Urinary bladder (tissue), 4 donors: ENCODE measurements around the gene HYAL2. TPM values are rescaled to one million over a fixed set of nuclear protein-coding genes. Genes with fewer than 3 reads are reported as not detected.

Source experiments
- DNase-seq: peaks from one replicate; pipeline ENCODE4 v3.0.0-alpha.2; 2015; ENCODE audit errors: extremely low spot score
- H3K27ac ChIP-seq: one replicate; pipeline ENCODE4 v1.5.1; 2013; ENCODE audit warnings: low read depth, mild to moderate bottlenecking, moderate library complexity
- H3K36me3 ChIP-seq: one replicate; pipeline ENCODE4 v1.6.1; 2013; ENCODE audit warnings: mild to moderate bottlenecking, moderate library complexity; ENCODE audit not compliant: insufficient read depth
- H3K4me1 ChIP-seq: one replicate; pipeline ENCODE4 v1.6.1; 2013; ENCODE audit warnings: mild to moderate bottlenecking, moderate library complexity; ENCODE audit not compliant: insufficient read depth
- H3K4me3 ChIP-seq: one replicate; pipeline ENCODE4 v1.5.1; 2013; ENCODE audit warnings: low read depth, low read length
- WGBS: extraction: QIAGEN DNeasy Blood & Tissue Kit; methylation state at CpG from one replicate; pipeline ENCODE4 v1.1.7; 2013; 5-methylcytosine and 5-hydroxymethylcytosine counted together
- polyA plus RNA-seq: library from polyadenylated mRNA; stranded (reverse); fragments of 200-250 nt; gene quantifications from one replicate; pipeline ENCODE4 v1.2.3, GENCODE V29; 2013
- total RNA-seq: library from RNA; depleted of rRNA; stranded (reverse); fragments of >200 nt; gene quantifications from one replicate; pipeline ENCODE4 v1.2.3, GENCODE V29; 2014
- donor health status: healthy with polysubstance abuse.
- donor health status: healthy.

Gene HYAL2
- total and polyA plus RNA-seq, 2 donors = 44.0 to 121 TPM

DNA sequence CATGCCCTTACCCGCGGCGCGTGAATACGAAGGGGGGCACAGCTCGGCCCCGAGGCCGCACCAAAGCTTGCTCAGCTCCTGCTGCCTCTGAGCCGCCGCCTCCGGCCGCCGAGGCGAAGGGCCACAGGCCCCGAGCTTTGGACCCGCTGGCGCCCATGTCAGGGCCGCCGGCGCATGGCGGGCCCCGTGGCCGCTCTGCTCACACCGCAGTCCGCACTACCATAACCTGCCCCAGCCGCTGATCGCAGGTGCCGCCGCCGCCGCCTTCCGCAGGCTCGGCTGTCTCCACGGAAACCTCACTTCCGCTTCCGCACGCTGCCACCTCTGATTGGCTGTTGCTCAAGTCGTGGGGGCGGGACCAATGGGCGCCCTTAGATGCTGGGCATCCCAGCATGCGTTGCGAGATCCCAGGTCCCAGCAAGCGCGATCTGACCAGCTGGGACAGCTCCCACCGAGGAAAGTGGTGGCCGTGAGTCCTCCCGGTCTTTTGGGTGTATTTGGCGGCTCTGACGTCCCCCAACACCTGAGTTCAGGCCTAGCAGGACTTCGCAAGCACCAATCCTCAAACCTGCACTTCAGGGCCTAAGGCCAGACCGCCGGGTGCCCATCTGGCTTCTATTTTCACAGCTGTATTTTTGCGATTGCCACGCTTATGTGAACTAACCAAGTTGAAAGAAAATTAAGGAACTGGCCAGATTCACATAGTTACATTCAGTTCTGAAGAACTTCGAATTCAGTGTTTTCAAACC lies 5.6 kb upstream of the HYAL2 start, which contains the start of gene TUSC2:
Gene TUSC2, minus strand, starts transcription at position 281 of the 749 bp plus-strand sequence. Its CDS starts 124 bp downstream, at position 157.
- Histone ChIP-seq H3K36me3 (peaks cover 3% of the 10 kb centered on the region), H3K4me1 (peaks cover 3% of the 10 kb centered on the region), H3K27ac (no peak within 1 kb of the TSS), H3K4me3 (peak within 1 kb of the TSS; percentile 91)
- WGBS = 2% methylated on average over 55 of the region's 55 CpGs
- peak; percentile 94 for DNase-seq

DNA sequence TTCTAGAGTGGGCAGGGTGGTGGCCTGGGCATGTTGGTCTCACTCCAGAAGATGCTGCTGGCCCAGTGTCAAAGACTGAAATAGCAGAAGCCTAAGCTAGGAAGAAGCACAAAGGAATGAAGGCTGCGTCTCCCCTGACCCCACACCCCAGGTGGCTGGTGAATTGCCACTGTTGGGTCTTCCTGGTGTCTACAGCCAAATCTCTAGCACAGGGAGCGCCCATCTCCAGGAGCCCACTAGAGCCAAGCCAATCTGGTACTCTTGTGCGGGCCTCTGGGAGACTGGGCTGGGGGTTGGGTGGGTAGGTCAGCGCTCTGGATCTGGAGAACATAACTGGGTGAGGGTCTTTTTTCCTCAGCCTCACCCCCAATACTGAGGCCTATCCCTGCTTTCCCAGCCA lies 4.6 kb upstream of the HYAL2 start:
- H3K4me1 ChIP-seq = peaks cover 3% of the 10 kb centered on the region
- H3K4me3 ChIP-seq = peak overlapping the region; percentile 91
- no peak for DNase-seq
- WGBS = 71% methylated on average over 4 of the region's 4 CpGs
- no peak overlapping the region for H3K27ac ChIP-seq
- peaks cover 3% of the 10 kb centered on the region for H3K36me3 ChIP-seq

DNA sequence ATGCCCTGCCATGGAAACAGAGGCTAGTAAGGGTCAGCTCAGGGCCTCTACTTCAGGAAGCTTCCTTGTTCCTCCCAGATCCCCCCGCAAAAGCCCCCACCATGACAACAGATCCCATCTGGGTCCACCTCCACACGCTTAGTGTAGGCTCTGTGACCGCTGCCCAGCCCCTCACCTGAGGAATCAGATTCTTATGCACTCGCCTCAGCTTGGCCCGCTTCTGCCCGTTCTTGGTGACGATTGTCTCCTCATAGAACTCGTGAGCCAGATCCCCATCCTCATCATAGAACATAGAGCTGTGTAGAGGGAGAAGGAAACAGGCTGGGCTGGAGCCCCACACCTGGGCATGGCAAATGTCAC lies 3.6 kb upstream of the HYAL2 start:
- Histone ChIP-seq H3K4me3 (no peak overlapping the region), H3K27ac (no peak overlapping the region), H3K36me3 (peaks cover 3% of the 10 kb centered on the region), H3K4me1 (peaks cover 3% of the 10 kb centered on the region)
- 91% methylated on average over 8 of the region's 8 CpGs for WGBS
- no peak for DNase-seq

DNA sequence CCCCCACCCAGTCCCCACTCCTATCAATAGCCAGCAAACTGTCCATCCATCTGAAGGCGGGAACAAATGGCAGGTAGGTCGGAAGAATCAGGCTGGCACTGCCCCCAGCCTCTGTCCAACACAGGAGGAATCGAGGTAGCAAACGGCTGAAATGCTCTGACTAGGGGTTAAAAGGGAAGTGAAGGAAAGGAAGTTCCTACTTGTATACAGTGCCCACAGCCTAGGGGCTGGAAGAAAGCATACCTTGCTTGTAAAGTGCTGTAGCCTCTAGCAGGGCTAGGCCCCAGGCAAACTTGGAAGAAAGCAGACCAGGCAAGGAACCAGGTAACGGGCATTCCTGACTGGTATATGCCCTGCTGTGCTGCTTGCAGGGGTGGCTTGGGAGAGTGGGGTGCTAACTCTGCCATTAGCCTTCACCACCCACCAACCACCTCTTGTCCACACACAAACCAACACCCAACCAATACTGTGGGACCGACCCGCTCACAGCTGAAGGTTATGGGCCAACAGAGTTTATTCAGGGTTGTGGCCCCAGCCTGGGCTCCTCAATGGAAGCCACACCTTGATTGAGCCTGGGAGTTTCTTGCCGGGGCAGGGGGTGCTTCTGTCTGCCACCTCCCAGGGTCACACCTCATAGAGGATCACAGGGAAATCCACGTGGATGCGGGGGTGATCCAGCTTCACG lies 3.1 kb upstream of the HYAL2 start:
- H3K36me3 ChIP-seq = peaks cover 2% of the 10 kb centered on the region
- no peak overlapping the region for H3K27ac ChIP-seq
- DNase-seq = no peak
- H3K4me3 ChIP-seq = no peak overlapping the region
- peaks cover 3% of the 10 kb centered on the region for H3K4me1 ChIP-seq
- 88% methylated on average over 11 of the region's 11 CpGs for WGBS

DNA sequence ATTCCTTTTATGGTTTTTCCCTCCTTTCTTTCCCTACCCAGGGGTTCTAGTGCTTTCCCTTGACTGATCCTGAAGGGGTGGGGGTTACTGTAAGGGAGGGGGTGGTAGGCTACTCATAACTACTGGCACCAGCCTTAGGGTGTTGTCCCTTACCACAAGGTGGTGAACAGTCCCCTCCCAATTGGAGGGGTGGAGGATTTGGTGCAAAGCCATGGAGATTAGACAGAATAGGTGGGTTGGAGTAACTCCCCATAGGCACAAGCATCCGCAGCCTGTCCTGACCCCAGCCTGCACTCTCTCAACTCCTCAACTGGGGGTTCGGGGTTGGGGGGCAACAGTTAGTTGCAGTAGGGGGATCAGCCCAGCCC lies 2.6 kb upstream of the HYAL2 start:
- Histone ChIP-seq H3K36me3 (no peaks in the 10 kb centered on the region), H3K4me1 (peaks cover 3% of the 10 kb centered on the region), H3K27ac (no peak overlapping the region), H3K4me3 (no peak overlapping the region)
- DNase-seq = no peak
- 92% methylated on average over 2 of the region's 2 CpGs for WGBS

DNA sequence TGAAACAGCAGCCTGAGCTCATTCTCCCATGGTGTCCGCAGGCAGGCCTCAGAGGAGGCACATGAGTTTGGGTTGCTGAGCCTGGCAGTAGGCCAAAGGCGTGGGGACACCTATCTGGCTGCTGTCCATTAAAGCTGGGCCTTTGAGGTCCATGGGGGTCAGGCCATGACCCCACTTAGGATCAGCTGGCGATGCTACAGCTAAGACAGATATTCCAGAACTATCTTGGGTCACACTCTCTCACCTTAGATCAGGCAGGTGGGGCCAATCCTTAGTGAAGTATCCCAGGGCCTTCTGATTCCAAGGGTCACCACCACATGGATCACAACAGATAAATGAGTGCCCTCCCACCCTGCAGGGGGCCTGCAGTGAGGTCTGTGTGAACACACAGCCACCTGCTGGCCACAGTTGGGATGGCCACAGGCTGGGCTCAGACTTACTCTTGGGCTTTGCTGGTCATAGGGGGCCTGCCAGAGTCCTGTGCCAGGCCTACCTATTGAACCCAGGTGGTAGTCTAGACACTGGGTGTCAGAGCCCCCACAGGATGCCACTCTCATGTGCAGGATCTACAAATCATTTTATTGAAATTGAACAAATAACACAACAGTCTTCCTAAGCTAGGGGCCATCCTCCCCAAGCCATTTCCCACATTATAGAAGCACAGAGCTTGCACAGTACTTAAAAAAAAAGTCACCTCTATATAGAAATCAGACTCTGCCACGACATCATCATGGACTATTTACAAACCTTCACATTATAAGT lies 2.0 kb upstream of the HYAL2 start:
- Histone ChIP-seq H3K4me3 (no peak overlapping the region), H3K36me3 (no peaks in the 10 kb centered on the region), H3K27ac (no peak overlapping the region), H3K4me1 (peaks cover 3% of the 10 kb centered on the region)
- DNase-seq = no peak
- WGBS = 48% methylated on average over 4 of the region's 4 CpGs

DNA sequence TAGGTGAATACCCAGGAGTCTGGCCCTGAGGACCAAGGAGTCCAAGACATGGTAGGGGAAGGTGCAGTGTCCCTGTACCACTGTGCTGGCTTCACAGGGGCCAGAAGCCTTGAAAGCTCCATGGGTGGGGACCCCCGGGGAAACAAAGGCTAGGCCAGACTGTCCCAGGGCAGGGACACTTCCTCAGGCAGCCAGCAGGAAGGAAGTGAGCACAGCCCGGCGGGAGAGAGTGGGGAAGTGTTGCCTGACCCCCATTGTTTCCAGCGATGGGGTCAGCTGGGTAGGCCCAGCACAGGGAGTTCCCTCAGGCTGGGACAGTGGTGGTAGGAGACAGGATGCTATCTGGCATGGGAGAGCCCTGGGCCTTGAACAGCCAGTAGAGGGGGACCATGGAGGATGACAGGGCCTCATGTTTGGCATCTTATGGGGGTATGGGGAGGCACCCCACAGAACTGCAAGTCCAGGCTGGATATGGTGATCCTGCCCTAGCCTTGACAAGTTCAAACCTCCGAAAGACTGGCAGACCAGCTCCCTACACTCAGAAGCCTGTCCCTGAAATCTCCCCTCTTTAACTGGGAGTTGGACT lies 1.2 kb upstream of the HYAL2 start:
- Histone ChIP-seq H3K27ac (no peak overlapping the region), H3K4me1 (peaks cover 3% of the 10 kb centered on the region), H3K36me3 (no peaks in the 10 kb centered on the region), H3K4me3 (no peak overlapping the region)
- WGBS = 72% methylated on average over 5 of the region's 5 CpGs
- DNase-seq = no peak

DNA sequence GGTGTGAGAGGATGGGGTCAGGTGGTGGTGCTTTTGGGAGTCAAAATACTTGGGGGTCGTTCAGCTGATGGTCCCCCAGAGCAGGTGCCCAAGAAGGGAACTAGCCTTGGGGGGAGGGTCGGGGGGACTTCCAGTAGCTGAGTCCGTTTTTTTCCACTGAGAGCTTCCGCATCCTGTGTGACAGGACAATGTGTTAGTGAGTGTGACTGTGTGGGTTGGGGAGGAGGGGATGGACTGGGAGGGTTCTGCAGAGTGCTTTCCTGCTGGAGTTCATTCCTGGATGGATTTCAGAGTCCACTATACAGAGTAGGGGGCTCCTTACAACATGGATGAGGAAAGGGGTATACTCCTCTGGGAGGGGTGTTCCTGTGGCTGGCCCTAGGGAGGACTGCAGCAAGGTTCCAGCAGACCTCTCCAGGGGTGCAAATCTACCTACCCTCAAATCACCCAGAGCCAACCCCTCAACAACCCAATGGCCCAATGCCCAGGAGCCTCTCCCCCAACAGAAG lies 601 bp upstream of the HYAL2 start:
- 43% methylated on average over 4 of the region's 4 CpGs for WGBS
- H3K4me3 ChIP-seq = no peak overlapping the region
- DNase-seq = no peak

DNA sequence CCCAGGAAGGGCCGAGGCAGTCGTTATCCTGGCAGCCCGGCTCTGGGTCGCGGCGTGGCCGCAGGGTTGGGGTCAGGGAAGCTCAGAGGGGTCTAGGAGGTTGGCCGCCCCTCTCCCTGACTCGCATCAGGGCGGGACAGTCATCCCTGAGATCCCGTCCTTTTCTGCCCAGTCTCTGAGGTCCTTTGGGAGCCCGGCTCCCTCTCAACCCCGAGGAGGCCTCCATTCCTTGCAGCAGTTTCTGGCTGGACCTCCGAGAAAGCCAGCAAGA lies 495 bp downstream of the HYAL2 start:
- WGBS = 10% methylated on average over 14 of the region's 14 CpGs
- Histone ChIP-seq H3K4me1 (no peaks in the 10 kb centered on the region), H3K27ac (peak overlapping the region; percentile 0), H3K4me3 (peak overlapping the region; percentile 58), H3K36me3 (no peaks in the 10 kb centered on the region)
- no peak for DNase-seq

More for the DNA sequence above, 601 bp upstream of the HYAL2 start:
- H3K27ac ChIP-seq = no peak overlapping the region
- H3K36me3 ChIP-seq = no peaks in the 10 kb centered on the region
- H3K4me1 ChIP-seq = peaks cover 3% of the 10 kb centered on the region

DNA sequence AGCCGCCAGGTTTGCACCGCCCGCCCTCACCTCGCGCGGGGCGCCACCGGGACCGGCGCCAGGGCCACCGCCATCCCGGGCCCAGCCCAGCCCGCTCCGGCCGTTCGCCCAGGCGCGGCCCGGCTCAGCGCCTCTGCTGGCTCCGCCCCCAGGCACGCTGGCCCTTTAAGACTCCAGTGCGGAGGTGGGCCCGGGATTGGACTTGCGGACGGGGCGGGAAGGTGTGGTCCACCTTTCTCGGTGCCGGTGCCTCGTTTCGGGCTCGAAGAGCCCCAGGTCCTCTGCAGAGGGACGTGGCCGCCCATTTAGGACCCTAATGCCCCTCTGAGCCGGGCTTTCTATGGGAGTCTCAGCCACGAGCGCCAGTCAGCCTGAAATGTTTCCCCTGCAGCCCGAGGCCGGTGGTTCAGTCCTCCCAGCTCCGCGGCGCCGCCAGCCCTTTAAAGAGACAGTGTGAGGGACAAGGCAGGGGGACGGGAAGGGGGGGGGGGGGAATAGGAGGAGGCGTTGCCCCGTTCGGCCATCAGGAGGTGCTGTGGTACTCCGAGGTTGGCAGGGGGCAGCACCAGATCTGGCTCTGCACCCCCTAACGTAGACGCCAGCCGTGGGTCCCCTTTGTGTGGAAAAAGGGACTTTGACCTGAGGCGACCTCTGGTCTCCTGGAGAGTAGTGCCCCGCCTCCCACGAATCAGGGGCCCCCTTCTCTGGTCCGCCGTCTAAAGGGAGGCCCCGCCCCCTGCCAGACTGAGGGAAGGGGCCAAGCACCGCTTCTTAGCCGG lies 1.0 kb downstream of the HYAL2 start:
- 1% methylated on average over 58 of the region's 59 CpGs for WGBS
- Histone ChIP-seq H3K4me3 (peak overlapping the region; percentile 58), H3K27ac (peak overlapping the region; percentile 90), H3K4me1 (no peaks in the 10 kb centered on the region), H3K36me3 (no peaks in the 10 kb centered on the region)
- peak; percentile 80 for DNase-seq

DNA sequence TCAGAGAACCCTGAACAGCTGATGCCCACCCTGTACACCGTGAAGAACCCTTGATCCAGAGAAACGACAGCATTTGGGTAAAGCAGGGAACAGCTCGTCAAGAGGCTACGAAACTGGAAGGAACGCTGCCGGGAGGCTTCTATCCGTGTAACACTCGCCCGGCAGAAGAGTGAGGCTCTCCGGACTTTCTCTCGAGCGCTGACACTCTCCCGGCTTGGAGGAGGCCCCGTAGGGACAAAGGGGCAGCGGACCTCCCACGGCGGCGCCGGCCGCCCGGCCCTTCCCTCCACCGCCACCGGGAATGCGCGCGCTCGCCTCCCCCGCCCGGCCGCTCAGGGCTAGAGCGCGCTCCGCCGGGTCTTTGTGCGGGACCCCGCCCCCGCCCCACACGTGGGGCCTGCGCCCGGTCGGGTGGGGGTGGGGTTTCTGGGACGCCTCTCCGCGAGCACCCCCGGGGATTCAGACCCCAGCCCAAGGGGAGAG lies 1.7 kb downstream of the HYAL2 start:
- Histone ChIP-seq H3K27ac (peak overlapping the region; percentile 90), H3K4me1 (no peaks in the 10 kb centered on the region), H3K4me3 (peak overlapping the region; percentile 58), H3K36me3 (no peaks in the 10 kb centered on the region)
- no peak for DNase-seq
- under 1% methylated on average over 45 of the region's 45 CpGs for WGBS

DNA sequence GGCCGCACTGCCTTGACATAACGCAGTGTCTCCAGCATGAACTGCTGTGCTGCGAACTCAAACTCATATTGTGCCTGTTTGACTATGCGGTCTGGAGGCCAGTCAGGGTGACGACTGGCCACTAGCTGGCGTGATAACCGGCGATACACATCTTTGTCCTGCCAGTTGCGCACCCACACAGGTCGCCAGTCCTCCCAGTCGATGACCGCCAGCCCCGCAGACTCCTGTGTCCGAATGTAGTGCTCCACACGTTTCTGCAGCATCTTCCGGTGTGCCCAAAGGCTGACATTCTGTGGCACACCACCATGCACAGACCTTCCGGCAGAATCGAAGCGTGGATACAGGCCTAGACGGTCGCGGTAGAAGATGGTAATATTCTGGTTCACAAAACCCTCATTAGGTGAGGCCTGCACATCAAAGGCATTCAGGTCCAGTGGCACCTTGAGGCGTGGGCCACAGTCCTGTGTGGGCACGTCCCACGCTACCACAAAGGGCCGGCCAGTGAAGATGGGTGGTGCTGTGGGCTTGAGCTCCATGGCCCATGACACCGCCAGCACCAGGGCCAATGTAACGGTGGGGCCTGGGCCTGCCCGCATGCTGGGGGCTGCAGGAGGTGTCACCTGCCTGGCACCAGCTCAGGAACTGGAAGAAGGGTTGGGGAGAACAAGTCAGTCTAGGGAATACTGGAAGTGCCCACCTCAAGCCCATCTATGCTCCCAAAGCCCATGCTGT lies 2.5 kb downstream of the HYAL2 start:
- no peak for DNase-seq
- 78% methylated on average over 29 of the region's 29 CpGs for WGBS
- no peaks in the 10 kb centered on the region for H3K4me1 ChIP-seq
- H3K27ac ChIP-seq = no peak overlapping the region
- peak overlapping the region; percentile 58 for H3K4me3 ChIP-seq
- H3K36me3 ChIP-seq = no peaks in the 10 kb centered on the region
